ENCODE data around the gene CTIF.

The CTIF gene

GRCh38 chr18:48605408-48605845 lies 66.6 kb downstream of the CTIF start:
- DNase-seq: no peak

- DNase-seq: no peak
These were observed 68.5 kb downstream of the CTIF start for GRCh38 chr18:48607056-48607984.

- no peak for DNase-seq
These were observed 69.8 kb downstream of the CTIF start for GRCh38 chr18:48608581-48608980.

- DNase-seq: no peak
These were observed 70.3 kb downstream of the CTIF start for GRCh38 chr18:48609114-48609513.

- no peak for DNase-seq
These were observed 71.3 kb downstream of the CTIF start for GRCh38 chr18:48609820-48610815.

GRCh38 chr18:48611203-48611602 lies 72.4 kb downstream of the CTIF start:
- DNase-seq: no peak

- DNase-seq: no peak
These were observed 73.1 kb downstream of the CTIF start for GRCh38 chr18:48611785-48612480.

- DNase-seq: no peak
These were observed 73.7 kb downstream of the CTIF start for GRCh38 chr18:48612511-48612910.

GRCh38 chr18:48612917-48613316 lies 74.1 kb downstream of the CTIF start:
- no peak for DNase-seq

GRCh38 chr18:48613589-48614404 lies 75.0 kb downstream of the CTIF start:
- no peak for DNase-seq

GRCh38 chr18:48615566-48616401 lies 77.0 kb downstream of the CTIF start:
- no peak for DNase-seq

- DNase-seq: no peak
These were observed 77.8 kb downstream of the CTIF start for GRCh38 chr18:48616484-48617255.

GRCh38 chr18:48617844-48618497 lies 79.1 kb downstream of the CTIF start:
- DNase-seq: no peak

GRCh38 chr18:48619016-48619415 lies 80.2 kb downstream of the CTIF start:
- DNase-seq: no peak

- DNase-seq: no peak
These were observed 80.7 kb downstream of the CTIF start for GRCh38 chr18:48619501-48619900.

- DNase-seq: no peak
These were observed 81.2 kb downstream of the CTIF start for GRCh38 chr18:48620071-48620470.

GRCh38 chr18:48621240-48621639 lies 82.4 kb downstream of the CTIF start:
- DNase-seq: no peak

- no peak for DNase-seq
These were observed 83.2 kb downstream of the CTIF start for GRCh38 chr18:48621815-48622555.

GRCh38 chr18:48622911-48623431 lies 84.1 kb downstream of the CTIF start:
- no peak for DNase-seq

Data from activated T-cell treated with anti-CD3 and anti-CD28 coated beads for 4 hours (primary cell).